ENCODE data around the gene TLL1.

The TLL1 gene

DNA sequence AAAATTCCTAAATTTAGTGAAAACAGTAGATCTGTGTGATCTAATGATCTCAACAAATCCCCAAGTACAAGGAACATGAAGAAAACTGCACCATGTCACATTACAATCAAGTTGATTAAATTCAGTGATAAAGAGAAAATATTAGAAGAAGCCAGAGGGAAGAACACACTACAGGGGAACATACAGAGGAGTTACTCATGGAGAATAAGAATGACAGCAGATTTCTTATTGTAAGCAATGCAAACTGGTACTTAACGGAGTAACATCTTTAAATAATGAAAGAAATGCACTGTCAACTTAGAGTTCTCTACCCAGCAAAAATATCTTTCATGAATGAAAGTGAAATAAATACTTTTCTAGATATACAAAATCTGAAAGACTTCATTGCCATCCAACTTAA is 21.1 kb downstream of the TLL1 start:
- DNase-seq (ENCODE audit: low read depth in 2 of 2): no peak

DNA sequence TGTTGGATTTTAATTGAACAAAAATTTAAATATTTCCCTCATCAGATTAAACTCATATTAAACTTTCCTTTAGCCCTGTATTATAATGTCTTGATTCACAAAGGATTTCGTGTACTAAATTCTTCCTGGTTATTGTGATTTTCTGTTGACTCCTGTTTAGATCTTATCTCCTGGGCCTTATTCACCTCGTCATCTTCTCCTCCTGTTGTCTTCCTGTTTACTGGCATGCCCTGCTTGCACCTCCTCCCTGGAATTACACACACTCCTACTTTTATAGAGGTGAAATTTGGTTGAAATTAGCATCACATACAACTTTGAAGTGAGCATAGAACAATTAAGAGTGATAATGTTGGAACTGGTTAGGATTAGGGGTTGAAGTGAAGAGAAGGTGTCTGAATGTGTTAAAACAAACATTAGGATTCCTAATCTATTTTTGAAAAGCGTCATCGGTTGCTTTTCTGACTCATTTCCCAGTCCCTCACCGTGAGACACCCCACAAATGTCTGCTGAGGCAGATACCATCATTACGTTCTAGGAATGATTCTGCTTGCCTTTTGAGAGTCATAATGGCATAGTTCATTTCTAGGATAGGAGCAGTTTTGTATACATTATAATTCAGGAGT is 32.5 kb downstream of the TLL1 start:
- DNase-seq (ENCODE audit: low read depth in 2 of 2): no peak

DNA sequence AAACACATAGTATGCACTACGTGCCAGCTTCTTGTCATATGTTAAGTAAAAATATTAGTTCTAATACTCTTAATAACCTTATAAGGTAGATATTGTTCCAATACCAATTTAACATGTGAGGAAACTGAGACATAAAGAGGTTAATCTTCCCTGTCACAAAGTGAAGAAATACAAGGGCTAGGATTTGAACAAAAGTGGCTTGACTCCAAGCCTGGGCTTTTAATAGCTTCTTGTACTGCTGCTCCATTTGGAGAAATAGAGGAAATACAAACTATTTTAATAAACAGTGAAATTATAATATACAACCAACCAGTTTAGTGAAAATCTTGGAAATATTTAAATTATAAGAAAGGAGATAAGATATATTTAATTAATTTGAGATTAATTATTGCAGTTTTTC is 33.2 kb downstream of the TLL1 start:
- no peak for DNase-seq (ENCODE audit: low read depth in 2 of 2)

DNA sequence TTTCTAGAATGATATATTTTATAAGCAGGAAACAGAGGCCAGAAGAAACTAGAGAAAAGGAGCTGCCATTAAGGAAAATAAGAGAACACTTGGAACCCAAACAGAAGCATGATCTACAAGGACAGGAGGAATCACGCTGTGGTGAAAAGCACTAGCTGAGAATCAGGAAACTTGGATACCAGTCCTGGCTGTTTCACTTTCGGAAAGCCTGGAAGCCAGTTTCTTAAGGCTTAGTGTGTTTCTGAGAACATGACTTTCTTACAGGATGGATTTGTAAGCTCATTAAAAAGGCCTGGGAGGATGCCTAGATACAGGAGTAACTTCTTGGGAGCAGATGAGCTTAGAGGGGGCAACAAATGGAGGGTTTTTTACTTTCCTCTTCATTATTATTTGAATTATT is 36.9 kb downstream of the TLL1 start:
- no peak for DNase-seq (ENCODE audit: low read depth in 2 of 2)

DNA sequence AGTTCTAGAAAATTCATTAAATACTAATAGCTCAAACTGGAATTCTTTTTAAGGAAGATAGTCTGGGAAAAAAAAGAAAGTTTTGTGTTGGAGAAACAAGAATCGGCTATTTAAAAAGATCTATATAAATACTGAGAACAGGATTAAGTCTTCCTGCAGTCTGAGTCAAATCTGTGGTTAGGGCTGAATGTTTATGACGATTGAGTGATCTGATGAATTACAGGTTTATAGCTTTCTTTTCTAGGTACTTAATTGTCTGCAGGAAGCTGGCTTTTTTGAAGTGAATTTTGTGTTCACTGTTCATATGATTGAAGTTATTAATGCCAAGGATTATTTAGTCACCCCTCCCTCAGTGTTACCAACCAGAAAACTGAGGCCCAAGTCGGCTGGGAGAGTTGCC is 42.2 kb downstream of the TLL1 start:
- DNase-seq (ENCODE audit: low read depth in 2 of 2): no peak

DNA sequence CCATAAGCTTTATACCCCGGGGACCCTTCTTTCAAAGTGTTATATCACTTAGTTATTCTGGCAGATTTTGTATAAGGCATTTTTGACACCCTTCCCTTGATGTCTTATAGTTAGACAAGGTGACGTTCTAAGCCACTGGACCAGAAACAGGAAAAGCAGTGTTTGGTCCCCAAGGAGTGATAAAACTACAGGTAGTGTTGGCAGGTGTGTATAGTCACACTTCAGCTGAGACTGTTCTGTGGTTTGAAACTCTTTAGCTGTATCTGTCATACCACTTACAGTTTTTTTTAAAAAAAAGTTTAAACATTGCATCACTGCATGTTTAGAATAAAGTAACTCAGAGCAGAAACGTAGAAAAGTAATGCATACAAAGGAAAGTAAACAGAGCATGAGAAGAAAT is 48.5 kb downstream of the TLL1 start:
- DNase-seq (ENCODE audit: low read depth in 2 of 2): no peak

DNA sequence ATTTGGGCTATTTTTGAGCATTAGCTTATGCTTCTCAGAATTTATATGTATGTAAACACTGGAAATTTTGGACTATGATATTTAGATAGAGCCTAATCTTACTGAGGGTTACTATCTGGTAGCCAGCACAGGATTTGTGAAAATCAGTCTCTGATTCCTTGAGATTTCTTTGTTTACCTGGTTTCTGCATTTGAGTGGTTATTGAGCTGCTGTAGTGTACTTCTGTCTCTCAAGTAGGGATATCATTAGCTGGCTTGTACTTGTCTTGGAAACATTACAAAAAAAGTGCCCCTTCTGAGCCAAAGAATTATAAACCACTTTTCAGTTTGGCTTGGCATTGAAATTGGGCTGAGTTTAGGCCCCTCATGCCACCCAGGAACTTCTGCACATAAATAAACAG is 49.7 kb downstream of the TLL1 start:
- no peak for DNase-seq (ENCODE audit: low read depth in 2 of 2)

DNA sequence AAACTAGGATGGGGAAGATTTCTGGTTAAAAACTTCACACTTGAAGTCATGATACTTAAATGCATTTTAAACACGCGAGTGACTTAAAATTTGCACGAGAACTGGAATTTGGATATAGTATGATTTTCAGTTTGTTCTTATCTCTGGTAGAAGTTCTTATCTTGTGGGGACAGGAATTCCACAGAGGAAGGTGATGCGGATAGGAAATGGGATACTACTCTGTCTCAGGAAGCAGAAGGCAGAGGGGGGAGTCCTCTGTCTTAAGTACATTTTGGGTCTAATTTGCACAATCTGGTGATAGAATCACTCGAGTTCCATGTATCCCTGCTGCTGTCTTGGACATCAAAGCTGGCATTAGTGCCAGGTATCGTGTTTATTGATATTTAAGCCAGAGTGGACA is 53.3 kb downstream of the TLL1 start:
- DNase-seq (ENCODE audit: low read depth in 2 of 2): no peak

DNA sequence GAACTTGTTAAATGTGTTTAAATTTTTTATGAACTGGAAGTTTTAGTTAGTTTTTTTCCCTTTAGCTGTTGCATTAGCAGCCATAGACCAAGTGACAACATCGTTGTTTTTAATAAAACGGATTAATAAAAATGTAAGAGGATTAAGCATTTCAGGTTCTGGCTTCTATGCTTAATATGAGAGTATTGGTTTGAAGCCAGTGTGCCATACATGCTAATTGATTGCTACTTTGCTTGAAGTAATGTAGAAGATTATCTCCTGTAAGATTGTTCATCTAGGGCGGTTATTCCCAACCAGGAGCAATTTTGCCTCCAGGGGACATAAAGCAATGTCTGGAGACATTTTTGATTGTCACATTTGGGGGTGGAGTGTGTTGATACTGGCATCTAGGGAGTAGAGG is 54.3 kb downstream of the TLL1 start:
- no peak for DNase-seq (ENCODE audit: low read depth in 2 of 2)

DNA sequence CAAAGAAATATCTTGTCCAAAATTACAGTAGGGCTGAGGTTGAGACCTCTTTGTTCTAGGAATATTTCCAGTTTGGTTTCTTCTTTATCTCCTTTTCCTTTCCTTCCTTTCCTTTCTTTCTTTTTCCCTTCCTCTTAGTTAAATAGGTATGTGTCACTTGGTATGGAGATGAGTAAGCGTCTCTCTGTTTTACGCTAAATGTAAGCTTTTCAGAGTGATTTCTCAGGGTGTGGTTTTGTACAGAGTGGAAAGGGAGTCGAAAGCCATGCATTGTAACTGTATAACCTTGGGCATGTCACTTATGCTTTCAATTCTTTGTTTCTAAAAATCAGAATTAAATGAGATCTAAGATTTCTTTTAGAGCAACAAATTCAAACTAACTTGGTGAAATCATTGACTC is 54.8 kb downstream of the TLL1 start:
- DNase-seq (ENCODE audit: low read depth in 2 of 2): no peak

DNA sequence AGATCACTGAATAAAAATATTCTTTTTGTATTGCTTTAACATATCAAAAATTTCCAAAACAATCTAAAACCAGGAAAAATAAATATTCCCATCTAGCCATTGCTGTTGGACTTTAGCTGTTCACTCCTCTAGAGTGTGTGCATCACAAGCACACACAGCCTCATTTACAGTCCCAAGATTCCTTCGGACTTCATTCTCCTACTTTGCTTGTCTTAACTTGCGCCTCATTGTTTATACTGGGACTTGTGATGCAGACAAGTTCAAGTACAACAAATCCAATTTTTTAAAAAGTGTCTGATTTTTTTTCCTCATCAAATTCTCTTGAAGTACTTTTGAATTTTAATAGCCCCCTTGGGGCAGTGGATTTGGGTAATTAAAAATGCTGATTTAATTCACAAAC is 55.6 kb downstream of the TLL1 start:
- DNase-seq (ENCODE audit: low read depth in 2 of 2): no peak

DNA sequence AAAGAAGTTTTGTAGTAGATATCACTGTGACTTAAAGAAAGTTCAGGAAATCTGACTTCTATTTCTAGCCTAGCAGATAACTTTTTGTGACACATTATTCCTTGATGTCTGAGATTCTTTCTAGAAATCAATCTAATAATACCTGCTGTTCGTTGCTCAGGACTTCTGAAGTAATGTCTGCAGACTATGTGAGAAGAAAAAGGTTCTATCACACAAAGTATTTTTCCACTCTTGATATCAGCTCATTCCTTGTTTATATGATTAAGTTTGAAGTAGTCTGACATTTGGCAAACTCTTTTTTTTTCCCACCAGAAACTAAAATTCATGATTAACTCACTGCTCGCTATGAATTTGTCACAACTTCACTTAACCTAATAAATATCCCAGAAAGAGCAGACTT is 56.6 kb downstream of the TLL1 start:
- no peak for DNase-seq (ENCODE audit: low read depth in 2 of 2)

DNA sequence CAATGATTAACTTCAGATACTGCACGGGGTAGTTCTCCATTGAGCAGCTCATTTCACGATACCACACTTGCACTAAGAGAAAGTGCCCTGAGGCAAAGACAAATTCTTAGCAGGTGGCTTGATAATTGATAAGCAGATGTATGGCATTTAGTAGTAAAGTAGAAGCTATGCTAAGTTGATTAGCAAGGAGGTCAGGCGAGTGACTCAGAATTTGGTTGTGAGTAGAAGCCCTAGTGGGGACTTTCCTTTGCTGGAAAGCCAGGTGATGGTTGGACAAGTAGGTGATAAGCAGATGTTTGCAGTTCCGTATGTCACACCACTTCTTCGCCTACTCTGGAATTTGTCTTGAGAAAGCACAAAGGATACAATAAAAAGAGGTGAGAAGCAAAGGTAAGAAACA is 58.7 kb downstream of the TLL1 start:
- DNase-seq (ENCODE audit: low read depth in 2 of 2): no peak

DNA sequence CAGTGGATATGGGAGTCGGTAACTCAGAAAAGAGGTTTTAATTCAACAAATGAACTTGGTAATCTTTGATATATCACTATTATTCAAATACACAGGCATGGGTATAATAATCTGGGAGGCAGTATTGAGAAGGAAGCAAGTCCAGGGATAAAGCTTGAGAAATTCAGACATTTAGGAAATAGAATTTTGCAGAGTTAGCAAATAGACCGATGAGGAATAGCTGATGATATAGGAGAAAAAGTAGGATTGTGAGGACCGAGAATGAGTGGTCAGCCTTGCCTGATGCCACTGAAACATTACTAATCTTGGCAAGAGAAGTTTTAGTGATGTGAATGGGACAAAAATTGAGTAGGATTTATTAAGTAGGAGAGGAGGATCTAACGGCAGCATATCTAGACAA is 71.9 kb downstream of the TLL1 start:
- no peak for DNase-seq (ENCODE audit: low read depth in 2 of 2)

DNA sequence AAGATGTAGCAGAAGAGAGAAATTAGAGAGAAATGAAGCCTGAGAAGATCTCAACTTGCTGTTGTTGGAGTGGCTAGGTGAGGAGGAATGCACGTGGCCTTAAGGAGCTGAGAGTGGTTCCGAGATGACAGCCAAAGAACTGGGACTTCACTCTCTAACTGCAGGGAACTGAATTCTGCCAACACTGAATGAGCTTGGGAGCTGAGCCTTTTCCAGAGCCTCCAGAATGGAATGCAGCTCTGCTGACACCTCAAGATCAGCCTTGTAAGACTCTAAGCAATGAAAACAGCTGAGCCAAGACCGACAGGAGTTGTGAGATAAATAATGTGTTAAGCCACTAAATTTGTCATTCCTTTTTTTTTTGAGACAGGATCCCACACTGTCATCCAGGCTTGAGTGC is 73.0 kb downstream of the TLL1 start:
- no peak for DNase-seq (ENCODE audit: low read depth in 2 of 2)

DNA sequence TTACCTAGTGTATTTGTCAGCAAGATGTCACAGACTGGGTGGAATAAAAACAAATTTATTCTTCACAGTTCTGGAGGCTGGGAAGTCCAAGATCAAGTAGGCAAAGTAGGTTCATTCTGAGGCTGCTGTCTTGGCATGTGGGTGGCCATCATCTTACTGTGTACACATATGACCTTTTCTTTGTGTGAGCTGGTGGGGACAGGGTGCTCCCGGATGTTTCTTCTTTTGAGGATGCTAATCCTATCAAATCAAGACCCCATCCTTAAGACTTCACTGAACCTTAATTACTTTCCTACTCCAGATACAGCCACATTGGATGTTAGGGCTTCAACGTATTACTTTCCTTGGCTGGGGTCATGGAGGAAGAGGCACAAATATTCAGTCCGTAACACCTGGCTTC is 74.0 kb downstream of the TLL1 start:
- DNase-seq (ENCODE audit: low read depth in 2 of 2): no peak

DNA sequence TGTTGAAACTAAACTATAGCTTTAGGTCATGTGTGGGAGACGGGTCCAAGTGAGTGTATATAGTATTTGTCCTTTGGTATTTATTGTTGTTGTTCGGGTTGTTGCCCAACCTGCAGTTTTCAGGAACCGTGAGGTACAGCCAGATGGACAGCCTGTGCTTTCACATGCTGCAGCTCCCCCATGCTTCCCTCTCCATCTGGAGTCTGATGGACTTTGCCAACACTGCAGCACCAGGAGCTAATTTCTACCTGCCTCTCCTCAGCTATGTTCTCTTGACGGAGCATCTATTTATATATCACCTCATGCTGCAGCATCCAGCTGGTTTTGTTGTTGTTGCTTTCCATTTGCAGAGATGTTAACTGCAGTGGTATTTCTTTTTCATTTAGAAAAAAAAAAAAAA is 80.1 kb downstream of the TLL1 start:
- no peak for DNase-seq (ENCODE audit: low read depth in 2 of 2)

DNA sequence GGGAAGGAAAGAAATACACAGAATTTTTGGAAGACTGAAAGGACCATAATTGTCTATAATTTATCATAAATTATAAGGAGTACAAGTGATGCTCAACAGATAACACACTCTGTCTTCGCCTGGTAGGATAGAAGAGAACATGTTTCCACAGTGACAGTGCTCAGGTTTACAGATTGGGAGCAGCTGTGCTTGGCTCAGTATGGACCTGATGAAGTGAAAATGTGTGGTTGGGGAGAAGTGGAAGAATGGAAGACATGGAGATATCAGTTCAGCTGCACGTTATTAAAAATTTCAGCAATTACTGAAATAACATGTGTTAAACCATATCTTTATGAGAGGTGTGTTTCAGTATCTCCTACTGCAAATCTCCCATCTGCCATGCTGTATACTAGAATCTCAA is 90.6 kb downstream of the TLL1 start:
- DNase-seq (ENCODE audit: low read depth in 2 of 2): no peak

DNA sequence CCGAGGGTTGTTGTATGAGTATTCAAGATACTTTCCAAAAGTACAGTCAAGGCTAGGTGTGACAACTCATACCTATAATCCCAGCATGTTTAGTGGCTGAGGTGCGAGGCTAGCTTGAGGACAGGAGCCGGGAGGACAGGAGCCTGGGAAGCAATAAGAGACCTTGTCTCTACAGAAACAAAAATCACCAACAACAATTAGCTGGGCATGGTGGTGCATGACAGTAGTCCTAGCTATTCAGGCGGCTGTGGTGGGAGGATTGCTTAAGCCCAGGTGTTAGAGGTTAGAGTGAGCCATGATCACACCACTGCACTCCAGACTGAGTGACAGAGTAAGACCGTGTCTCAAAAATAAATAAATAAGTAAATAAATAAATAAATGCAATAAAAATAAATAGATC is 91.6 kb downstream of the TLL1 start:
- no peak for DNase-seq (ENCODE audit: low read depth in 2 of 2)

DNA sequence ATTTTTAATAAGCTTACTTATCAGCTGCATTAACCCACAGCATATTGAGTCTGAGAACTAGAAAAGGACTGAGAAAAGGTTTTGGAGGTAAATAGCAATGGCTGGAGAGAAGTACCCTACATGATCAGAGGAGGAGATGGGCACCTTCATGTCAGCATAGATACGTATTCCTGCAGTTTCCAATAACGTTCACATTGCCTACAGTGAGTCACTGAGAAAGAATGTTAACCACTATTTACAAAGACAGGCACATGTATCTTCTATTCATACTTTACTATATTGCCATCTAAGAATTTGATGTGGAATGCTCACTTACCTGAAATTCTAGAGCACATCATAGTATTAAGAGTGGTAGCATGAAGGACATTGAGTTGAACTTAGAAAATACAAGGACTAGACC is 92.5 kb downstream of the TLL1 start:
- DNase-seq (ENCODE audit: low read depth in 2 of 2): no peak

DNA sequence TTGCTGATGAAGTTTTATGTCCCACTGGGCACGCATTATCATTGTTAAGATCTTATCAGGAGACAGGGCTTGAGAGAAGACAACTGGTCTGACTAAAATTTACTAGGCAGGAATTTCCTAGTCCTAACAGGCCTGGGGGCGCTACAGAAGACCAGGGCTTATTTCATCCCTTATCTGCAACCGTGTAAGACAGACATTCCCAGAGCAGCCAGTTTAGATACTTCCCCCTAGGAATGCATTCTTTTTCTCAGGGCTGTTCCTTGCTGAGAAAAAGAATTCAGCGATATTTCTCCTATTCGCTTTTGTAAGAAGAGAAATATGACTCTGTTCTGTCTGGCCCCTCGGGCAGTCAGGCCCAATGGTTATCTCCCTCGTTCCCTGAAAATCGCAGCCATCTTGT is 93.8 kb downstream of the TLL1 start:
- DNase-seq (ENCODE audit: low read depth in 2 of 2): no peak

DNA sequence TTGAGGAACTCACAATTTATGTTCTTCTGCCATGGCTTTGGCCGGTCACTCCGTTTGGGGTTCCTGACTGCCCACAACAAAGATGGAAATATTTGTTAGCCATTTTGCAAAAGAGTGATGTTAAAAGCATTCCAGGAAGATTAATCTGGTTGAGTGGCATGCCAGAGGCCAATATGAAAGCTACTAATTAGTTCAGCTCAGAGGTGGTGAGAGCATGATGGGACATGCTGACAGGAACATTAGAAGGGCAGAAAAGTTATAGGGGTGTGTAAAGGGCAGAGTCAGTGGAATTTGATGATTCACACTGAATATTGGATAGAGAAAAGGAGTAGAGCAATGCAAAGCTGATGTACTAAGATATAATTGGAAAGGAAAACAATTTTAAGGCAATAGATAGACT is 94.4 kb downstream of the TLL1 start:
- DNase-seq (ENCODE audit: low read depth in 2 of 2): no peak

DNA sequence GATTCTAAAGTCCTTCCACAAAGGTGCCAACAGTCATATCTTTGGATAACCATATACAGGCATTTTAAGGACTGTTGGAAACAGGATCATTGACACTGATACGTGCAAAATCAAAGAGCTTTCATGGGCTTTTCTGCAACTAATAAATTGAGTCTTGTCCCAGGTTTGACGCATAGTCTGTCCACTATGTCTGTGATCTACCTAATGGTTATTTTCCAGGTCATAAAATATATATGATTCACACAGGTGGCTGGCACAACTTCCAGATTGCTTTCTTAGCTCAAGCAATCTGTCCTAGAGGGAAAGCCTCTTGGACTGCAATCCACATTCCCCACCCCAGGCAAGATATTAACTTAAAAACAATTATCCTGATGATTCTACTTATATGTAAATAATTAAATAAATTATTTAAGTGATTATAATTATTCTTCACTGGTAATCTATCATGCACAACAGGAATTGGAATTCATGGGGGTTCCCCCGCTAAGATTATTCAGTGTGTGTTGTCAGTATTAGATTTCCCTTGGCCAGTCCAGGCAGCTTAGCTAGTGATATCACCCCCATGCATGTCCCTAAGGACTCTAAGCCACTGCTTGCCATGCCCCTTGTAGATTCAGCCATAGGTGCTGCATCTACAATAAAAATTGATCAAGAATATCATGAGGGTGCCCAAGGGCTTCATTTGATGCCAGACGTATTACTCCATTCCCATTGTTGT is 97.8 kb downstream of the TLL1 start:
- no peak for DNase-seq (ENCODE audit: low read depth in 2 of 2)

DNA sequence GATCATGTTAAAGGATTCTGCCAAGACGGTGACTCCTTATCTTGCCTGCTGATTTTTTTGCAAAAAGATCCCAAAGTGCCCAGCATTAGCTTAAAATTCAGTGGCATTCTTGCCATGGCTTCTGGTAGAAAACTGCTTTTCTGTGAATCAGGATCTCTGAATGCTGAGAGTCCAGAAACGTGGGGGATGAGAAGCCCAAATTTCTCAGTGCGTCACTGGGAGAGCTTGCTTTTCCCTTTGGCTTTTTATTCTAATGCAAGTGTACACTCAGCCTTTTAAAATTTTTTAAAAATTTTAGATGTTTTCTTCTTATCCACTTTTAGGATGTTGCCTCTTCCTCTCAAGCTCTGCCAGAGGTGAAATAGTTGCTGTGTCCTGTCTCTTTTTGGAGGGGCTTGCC is 98.4 kb downstream of the TLL1 start:
- DNase-seq (ENCODE audit: low read depth in 2 of 2): no peak
